PFSK-1 (cell line): Measurements from ENCODE around the gene NAP1L4.

Source experiments
- FOXP2 ChIP-seq: optimal IDR thresholded peaks from 2 replicates; pipeline ENCODE3; 2011; ENCODE audit warnings: borderline replicate concordance, control low read depth, inconsistent platforms; ENCODE audit not compliant: insufficient read depth; ENCODE audit errors: extremely low read length, extremely low read depth
- POLR2AphosphoS5 ChIP-seq: IDR thresholded peaks from 2 replicates; pipeline ENCODE4 v1.6.1; 2012; ENCODE audit warnings: low read depth, mild to moderate bottlenecking, control low read depth, low read length, moderate library complexity
- REST ChIP-seq, 2 experiments: IDR thresholded peaks; 2 replicates each; pipeline versions ENCODE4 v1.6.1 to v1.8.0; 2011 to 2012; ENCODE audit warnings: low read depth in 2 of 2, low read length in 2 of 2, control low read depth in 1 of 2, inconsistent platforms in 1 of 2, mild to moderate bottlenecking in 1 of 2, moderate library complexity in 1 of 2; ENCODE audit not compliant: insufficient read depth in 1 of 2
- SIN3A ChIP-seq: IDR thresholded peaks from 2 replicates; pipeline ENCODE4 v1.6.1; 2012; ENCODE audit warnings: mild to moderate bottlenecking, low read length, moderate library complexity, borderline replicate concordance; ENCODE audit not compliant: insufficient read depth
- TAF1 ChIP-seq: IDR thresholded peaks from 2 replicates; pipeline ENCODE4 v1.6.1; 2012; ENCODE audit warnings: low read length, control low read depth, borderline replicate concordance; ENCODE audit not compliant: insufficient read depth

NAP1L4 gene

DNA sequence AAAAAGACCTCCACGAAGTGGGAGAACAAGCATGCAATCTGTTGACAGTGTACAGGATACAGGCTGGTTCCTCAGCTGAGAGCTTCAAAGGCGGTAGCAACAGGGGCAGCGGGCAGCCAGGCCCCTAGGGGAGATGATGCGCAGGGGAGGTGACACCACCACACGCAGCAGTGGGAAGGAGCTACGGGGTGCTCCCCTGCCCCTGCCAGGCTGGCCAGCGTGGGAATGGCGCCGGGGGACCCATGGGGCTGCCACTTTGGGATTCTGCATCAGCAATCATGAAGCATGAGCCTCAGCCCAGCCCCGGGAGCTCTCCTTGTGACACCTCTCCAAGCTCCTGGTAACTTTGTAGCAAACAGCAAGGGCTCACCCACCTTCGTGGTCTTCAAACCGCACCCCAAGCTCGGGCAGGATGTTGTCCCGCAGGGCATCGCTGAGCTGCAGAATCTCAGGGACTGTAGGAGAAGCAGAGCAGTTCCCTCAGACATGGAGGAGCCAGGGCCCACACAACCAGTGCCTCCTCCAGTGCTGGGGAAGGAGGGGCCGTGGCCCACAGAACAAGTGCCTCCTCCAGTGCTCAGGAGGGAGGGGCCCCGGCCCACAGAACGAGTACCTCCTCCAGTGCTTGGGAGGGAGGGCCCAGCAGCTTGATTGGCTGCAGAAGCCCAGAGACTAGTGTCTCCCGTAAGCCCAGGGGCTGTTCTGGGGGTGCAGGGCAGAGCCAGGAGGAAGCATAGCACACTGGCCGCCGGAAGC is 14.6 kb upstream of the NAP1L4 start:
- TF ChIP-seq REST (IDR thresholded peaks at IDR 0.05; ENCODE audit: insufficient read depth in 1 of 2, low read depth in 2 of 2, low read length in 2 of 2) = no peak
- TF ChIP-seq POLR2AphosphoS5 = no peak
- no peak for TF ChIP-seq SIN3A
- no peak for TF ChIP-seq FOXP2
- TF ChIP-seq TAF1 = no peak

GRCh38 chr11:3004481-3004880 is 12.4 kb upstream of the NAP1L4 start:
- TF ChIP-seq POLR2AphosphoS5 (no peak), REST (IDR thresholded peaks at IDR 0.05; ENCODE audit: insufficient read depth in 1 of 2, low read depth in 2 of 2, low read length in 2 of 2) (no peak), TAF1 (no peak), FOXP2 (no peak), SIN3A (no peak)

- TF ChIP-seq FOXP2 (no peak), TAF1 (no peak), REST (IDR thresholded peaks at IDR 0.05; ENCODE audit: insufficient read depth in 1 of 2, low read depth in 2 of 2, low read length in 2 of 2) (no peak), POLR2AphosphoS5 (no peak; the same call in 1 of the 2 replicates), SIN3A (no peak)
Observed at GRCh38 chr11:3003396-3004231, 11.5 kb upstream of the NAP1L4 start.

GRCh38 chr11:3002871-3003270 is 10.7 kb upstream of the NAP1L4 start:
- TF ChIP-seq FOXP2 (no peak), POLR2AphosphoS5 (no peak), REST (IDR thresholded peaks at IDR 0.05; ENCODE audit: insufficient read depth in 1 of 2, low read depth in 2 of 2, low read length in 2 of 2) (no peak), TAF1 (no peak)

GRCh38 chr11:3002351-3002861 is 10.3 kb upstream of the NAP1L4 start:
- no peak for TF ChIP-seq POLR2AphosphoS5
- no peak for TF ChIP-seq REST (IDR thresholded peaks at IDR 0.05; ENCODE audit: insufficient read depth in 1 of 2, low read depth in 2 of 2, low read length in 2 of 2)
- no peak for TF ChIP-seq FOXP2
- TF ChIP-seq TAF1 = no peak
- no peak for TF ChIP-seq SIN3A
